Right lobe of liver (tissue), 4 donors: ENCODE data around the gene TAS2R16.

Source experiments
- CTCF ChIP-seq, 4 donors: fragments of 200-600 bp in 3 of 4; fragments of 450-650 bp in 1 of 4; IDR thresholded peaks; one replicate each; pipeline versions ENCODE4 v1.5.1 to v1.8.0; 2016 to 2022; ENCODE audit warnings: antibody characterized with exemption in 4 of 4, mild to moderate bottlenecking in 2 of 4
- POLR2A ChIP-seq: fragments of 450-650 bp; IDR thresholded peaks from one replicate; pipeline ENCODE4 v1.6.1; 2017; ENCODE audit warnings: antibody characterized with exemption, mild to moderate bottlenecking
- donor health status: DM: no; HTN: no; CAD: no.
- donor health status: DM: no; HTN: no; CAD: no.
- donor health status: DM: no; HTN: yes; CAD: no.

DNA sequence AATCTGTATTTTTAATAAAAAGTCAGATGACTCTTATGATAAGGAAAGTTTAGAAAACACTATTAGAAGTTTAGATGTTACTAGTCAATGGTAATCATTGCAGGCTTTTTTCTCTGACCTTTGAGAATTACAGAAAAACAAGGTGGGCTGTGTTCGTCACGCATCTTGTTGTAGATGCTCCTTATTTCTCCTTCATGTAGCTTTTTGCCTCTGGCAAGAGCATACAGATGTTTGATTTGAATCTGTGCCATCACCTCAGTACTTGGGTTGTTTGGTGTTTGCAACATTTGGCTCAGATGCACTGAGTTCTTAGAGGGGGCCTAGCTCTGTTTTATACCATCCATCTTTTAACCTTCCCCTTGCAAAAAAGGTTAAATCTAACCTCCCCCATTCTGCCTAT lies 11.5 kb downstream of the TAS2R16 start:
- no peak for TF ChIP-seq CTCF (IDR thresholded peaks at IDR 0.05)
- no peak for TF ChIP-seq POLR2A
